Fibroblast of lung (primary cell): ENCODE measurements around the gene INF2. TPM values are rescaled to one million over a fixed set of nuclear protein-coding genes. Genes with fewer than 3 reads are reported as not detected.

Source experiments
- DNase-seq, 2 donors: peaks; one replicate each; pipeline versions ENCODE4 v3.0.0 to v3.0.0-alpha.2; 2010; ENCODE audit warnings: low read depth in 2 of 2
- H2AFZ ChIP-seq: 2 replicates; pipeline ENCODE4 v1.5.1; 2012; ENCODE audit warnings: low read length, control low read depth, inconsistent platforms
- H3K27ac ChIP-seq: 2 replicates; pipeline ENCODE4 v1.5.1; 2011; ENCODE audit warnings: low read length, control low read depth; ENCODE audit not compliant: insufficient read depth
- H3K27me3 ChIP-seq: 2 replicates; pipeline ENCODE4 v1.5.1; 2011; ENCODE audit warnings: mild to moderate bottlenecking, low read length; ENCODE audit not compliant: control insufficient read depth, insufficient read depth
- H3K36me3 ChIP-seq: 2 replicates; pipeline ENCODE4 v1.5.1; 2011; ENCODE audit warnings: low read length; ENCODE audit not compliant: control insufficient read depth, insufficient read depth
- H3K4me1 ChIP-seq: 2 replicates; pipeline ENCODE4 v1.5.1; 2011; ENCODE audit warnings: low read length; ENCODE audit not compliant: control insufficient read depth, insufficient read depth; ENCODE audit errors: extremely low read depth
- H3K4me2 ChIP-seq: 2 replicates; pipeline ENCODE4 v1.5.1; 2011; ENCODE audit warnings: low read length, control low read depth; ENCODE audit not compliant: insufficient read depth; ENCODE audit errors: extremely low read depth
- H3K4me3 ChIP-seq, 4 experiments: fragments of 200-600 bp in 1 of 4; sonication (generic) in 1 of 4; replicated peaks in 1 of 4; 2 replicates each; pipeline ENCODE4 v1.5.1; 2011 to 2016; ENCODE audit warnings: low read length in 4 of 4, low read depth in 3 of 4, mild to moderate bottlenecking in 3 of 4, control low read depth in 2 of 4, inconsistent platforms in 1 of 4, mixed read lengths in 1 of 4; ENCODE audit not compliant: insufficient read depth in 1 of 4; ENCODE audit errors: control extremely low read depth in 1 of 4
- H3K79me2 ChIP-seq: 2 replicates; pipeline ENCODE4 v1.5.1; 2012; ENCODE audit warnings: mild to moderate bottlenecking, low read length, inconsistent platforms; ENCODE audit not compliant: control insufficient read depth, insufficient read depth
- H3K9ac ChIP-seq: 2 replicates; pipeline ENCODE4 v1.5.1; 2011; ENCODE audit warnings: mild to moderate bottlenecking, low read length, control low read depth; ENCODE audit not compliant: insufficient read depth
- H3K9me3 ChIP-seq: 2 replicates; pipeline ENCODE4 v1.5.1; 2012; ENCODE audit warnings: low read depth, low read length; ENCODE audit not compliant: control insufficient read depth, insufficient read depth
- H4K20me1 ChIP-seq: 2 replicates; pipeline ENCODE4 v1.5.1; 2011; ENCODE audit warnings: low read length; ENCODE audit not compliant: control insufficient read depth, insufficient read depth; ENCODE audit errors: extremely low read depth
- CTCF ChIP-seq, 2 donors: IDR thresholded peaks in 1 of 2; conservative IDR thresholded peaks in 1 of 2; 1 replicate in 1 of 2; 2 replicates in 1 of 2; pipeline ENCODE4 v1.5.1; 2011 to 2012; ENCODE audit warnings: low read length in 2 of 2, control low read depth in 1 of 2, inconsistent platforms in 1 of 2, low read depth in 1 of 2, mild to moderate bottlenecking in 1 of 2
- EZH2 ChIP-seq: IDR thresholded peaks from 2 replicates; pipeline ENCODE4 v1.5.1; 2012; ENCODE audit warnings: low read length, control low read depth, mild to moderate bottlenecking; ENCODE audit errors: missing control alignments
- polyA plus RNA-seq, 2 donors: library from polyadenylated mRNA; depleted of rRNA in 1 of 2; stranded (reverse) in 1 of 2; unstranded in 1 of 2; fragments of >200 nt; gene quantifications; 2 replicates each; pipeline ENCODE4 v1.2.1, GENCODE V29; 2011 to 2012; ENCODE audit warnings: missing spikeins in 1 of 2
- total RNA-seq: library from RNA; depleted of rRNA; stranded (reverse); fragments of >200 nt; gene quantifications from 2 replicates; pipeline ENCODE4 v1.2.1, GENCODE V29; 2014

INF2 gene
- total and polyA plus RNA-seq, 2 donors (not counting 1 experiment from before 2014, with no cell fraction given), result 19.8 to 50.9 TPM

GRCh38 chr14:104766863-104767633, 77.6 kb downstream of the INF2 start:
- H3K9ac ChIP-seq, result no peak overlapping the region
- H3K36me3 ChIP-seq, result peaks cover 15% of the 10 kb centered on the region
- no peak for DNase-seq
- no peak for TF ChIP-seq EZH2
- no peak for TF ChIP-seq CTCF (conservative IDR thresholded peaks at IDR 0.05 in 1 of 2, IDR thresholded peaks at IDR 0.05 in 1 of 2; ENCODE audit: low read depth in 1 of 2, low read length in 2 of 2)
- no peaks in the 10 kb centered on the region for H3K27me3 ChIP-seq
- no peaks in the 10 kb centered on the region for H4K20me1 ChIP-seq
- H3K79me2 ChIP-seq, result no peaks in the 10 kb centered on the region
- no peak overlapping the region for H3K4me2 ChIP-seq
- H3K27ac ChIP-seq, result no peak overlapping the region
- H3K4me1 ChIP-seq, result peaks cover 2% of the 10 kb centered on the region
- H2AFZ ChIP-seq, result no peak overlapping the region
- H3K9me3 ChIP-seq, result no peaks in the 10 kb centered on the region
- no peak overlapping the region for H3K4me3 ChIP-seq

DNA sequence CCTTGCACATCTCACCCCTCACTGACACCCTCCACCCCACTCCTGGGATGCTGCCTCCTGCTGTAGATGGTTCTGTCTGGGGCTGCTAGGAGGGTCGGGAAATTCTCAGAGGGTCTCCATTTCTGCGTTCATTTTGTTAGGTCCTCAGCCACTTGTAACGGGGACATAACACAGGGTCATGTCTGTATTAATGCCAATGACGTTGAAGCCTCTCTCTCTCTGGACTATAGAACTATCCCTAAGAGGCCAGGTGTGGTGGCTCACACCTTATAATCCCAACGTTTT, 78.2 kb downstream of the INF2 start:
- Histone ChIP-seq H3K4me1 (peaks cover 2% of the 10 kb centered on the region), H4K20me1 (no peaks in the 10 kb centered on the region), H3K36me3 (peaks cover 19% of the 10 kb centered on the region), H3K27ac (no peak overlapping the region), H3K9me3 (no peaks in the 10 kb centered on the region), H2AFZ (no peak overlapping the region), H3K4me3 (no peak overlapping the region), H3K79me2 (no peaks in the 10 kb centered on the region), H3K4me2 (no peak overlapping the region), H3K27me3 (no peaks in the 10 kb centered on the region), H3K9ac (no peak overlapping the region)
- DNase-seq, result no peak
- TF ChIP-seq EZH2, result no peak
- no peak for TF ChIP-seq CTCF (conservative IDR thresholded peaks at IDR 0.05 in 1 of 2, IDR thresholded peaks at IDR 0.05 in 1 of 2; ENCODE audit: low read depth in 1 of 2, low read length in 2 of 2)

- Histone ChIP-seq H3K36me3 (peaks cover 26% of the 10 kb centered on the region), H3K27ac (no peak overlapping the region), H3K9ac (peak overlapping the region; percentile 2), H2AFZ (no peak overlapping the region), H3K9me3 (no peaks in the 10 kb centered on the region), H3K4me3 (no peak overlapping the region), H3K4me1 (peaks cover 2% of the 10 kb centered on the region), H4K20me1 (no peaks in the 10 kb centered on the region), H3K79me2 (no peaks in the 10 kb centered on the region), H3K4me2 (no peak overlapping the region), H3K27me3 (no peaks in the 10 kb centered on the region)
- DNase-seq, result peak; percentile 56 to 81
- TF ChIP-seq EZH2 (no peak), CTCF (conservative IDR thresholded peaks at IDR 0.05 in 1 of 2, IDR thresholded peaks at IDR 0.05 in 1 of 2; ENCODE audit: low read depth in 1 of 2, low read length in 2 of 2) (peak; percentile 60 to 85)
Measured at GRCh38 chr14:104768437-104769323, 79.3 kb downstream of the INF2 start.
